GM10248 (cell line): ENCODE data around the gene NEURL1.

Experiments
- CTCF ChIA-PET: fragments of 300-600 bp; sonication (Branson Sonifier 250); formaldehyde crosslinking; extraction: SDS; loops from one replicate; lab custom pipeline; 2021; ENCODE audit warnings: antibody characterized with exemption; lab: Yijun Ruan, JAX
- POLR2A ChIA-PET: fragments of 350-650 bp; sonication (Branson Sonifier 250); formaldehyde crosslinking; extraction: SDS; loops from one replicate; lab custom pipeline; 2020; ENCODE audit warnings: antibody characterized with exemption; lab: Yijun Ruan, JAX
- DNase-seq: peaks from one replicate; pipeline ENCODE4 v3.0.0; 2012; ENCODE audit errors: extremely low spot score
- TF ChIP-seq, protein P1 (sequence below): IDR thresholded peaks from 2 replicates; pipeline ENCODE4 v1.5.1; 2012; ENCODE audit warnings: mild to moderate bottlenecking, low read depth; ENCODE audit errors: extremely low read depth, missing control alignments, control extremely low read depth

Gene NEURL1

DNA sequence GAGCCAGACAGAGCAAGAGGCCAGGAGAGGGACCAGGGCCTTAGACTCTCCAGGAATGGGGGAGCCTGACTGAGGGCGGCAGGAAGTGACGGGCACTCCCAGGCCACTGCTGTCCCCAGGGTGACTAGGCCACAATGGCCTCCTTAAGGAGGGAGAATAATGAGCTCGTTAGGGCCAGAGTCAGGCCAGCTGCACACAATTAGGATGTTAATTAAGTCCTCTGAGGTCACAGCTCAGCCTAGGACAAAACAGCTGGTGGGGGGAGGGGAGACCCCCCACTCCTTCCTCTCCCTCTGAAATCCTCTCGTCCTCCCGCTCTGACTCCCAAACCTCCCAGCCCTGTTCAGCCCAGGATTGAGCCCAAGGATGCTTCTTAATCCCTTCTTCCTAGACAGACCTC, 143.0 kb downstream of the NEURL1 start:
- CTCF ChIA-PET: interaction anchor here (1.2 to 4.9 kb wide), 5 partner anchors 12 to 72 kb away, joined by 3 to 32 read pairs (median 4); no protein-coding TSS in a partner anchor
- DNase-seq: no peak
- TF ChIP-seq, protein P1, sequence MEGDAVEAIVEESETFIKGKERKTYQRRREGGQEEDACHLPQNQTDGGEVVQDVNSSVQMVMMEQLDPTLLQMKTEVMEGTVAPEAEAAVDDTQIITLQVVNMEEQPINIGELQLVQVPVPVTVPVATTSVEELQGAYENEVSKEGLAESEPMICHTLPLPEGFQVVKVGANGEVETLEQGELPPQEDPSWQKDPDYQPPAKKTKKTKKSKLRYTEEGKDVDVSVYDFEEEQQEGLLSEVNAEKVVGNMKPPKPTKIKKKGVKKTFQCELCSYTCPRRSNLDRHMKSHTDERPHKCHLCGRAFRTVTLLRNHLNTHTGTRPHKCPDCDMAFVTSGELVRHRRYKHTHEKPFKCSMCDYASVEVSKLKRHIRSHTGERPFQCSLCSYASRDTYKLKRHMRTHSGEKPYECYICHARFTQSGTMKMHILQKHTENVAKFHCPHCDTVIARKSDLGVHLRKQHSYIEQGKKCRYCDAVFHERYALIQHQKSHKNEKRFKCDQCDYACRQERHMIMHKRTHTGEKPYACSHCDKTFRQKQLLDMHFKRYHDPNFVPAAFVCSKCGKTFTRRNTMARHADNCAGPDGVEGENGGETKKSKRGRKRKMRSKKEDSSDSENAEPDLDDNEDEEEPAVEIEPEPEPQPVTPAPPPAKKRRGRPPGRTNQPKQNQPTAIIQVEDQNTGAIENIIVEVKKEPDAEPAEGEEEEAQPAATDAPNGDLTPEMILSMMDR: no peak
- POLR2A ChIA-PET: no interaction called here

DNA sequence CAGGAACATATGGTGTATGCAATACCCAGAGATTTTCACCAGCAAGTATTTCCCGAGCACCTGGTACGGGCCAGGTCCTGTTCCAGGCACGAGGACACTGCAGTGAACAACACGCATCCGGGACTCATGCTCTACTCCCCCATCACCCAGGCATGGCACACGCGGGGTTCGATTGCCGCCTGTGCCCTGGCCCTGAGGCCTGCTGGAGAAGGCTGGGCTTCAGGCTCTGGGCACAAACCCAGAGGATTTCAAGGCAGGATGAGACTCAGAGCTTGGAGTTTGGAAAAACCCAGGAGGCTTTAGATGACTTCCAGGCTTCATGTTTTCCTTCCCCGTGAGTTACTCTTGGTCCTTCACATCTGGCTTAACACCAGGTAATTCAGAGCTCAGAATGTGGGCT, 143.5 kb downstream of the NEURL1 start:
- ChIA-PET CTCF (interaction anchor here (1.2 to 4.9 kb wide), 6 partner anchors 11 to 73 kb away, joined by 3 to 32 read pairs (median 4); no protein-coding TSS in a partner anchor), POLR2A (no interaction called here)
- TF ChIP-seq, protein P1: no peak
- no peak for DNase-seq

DNA sequence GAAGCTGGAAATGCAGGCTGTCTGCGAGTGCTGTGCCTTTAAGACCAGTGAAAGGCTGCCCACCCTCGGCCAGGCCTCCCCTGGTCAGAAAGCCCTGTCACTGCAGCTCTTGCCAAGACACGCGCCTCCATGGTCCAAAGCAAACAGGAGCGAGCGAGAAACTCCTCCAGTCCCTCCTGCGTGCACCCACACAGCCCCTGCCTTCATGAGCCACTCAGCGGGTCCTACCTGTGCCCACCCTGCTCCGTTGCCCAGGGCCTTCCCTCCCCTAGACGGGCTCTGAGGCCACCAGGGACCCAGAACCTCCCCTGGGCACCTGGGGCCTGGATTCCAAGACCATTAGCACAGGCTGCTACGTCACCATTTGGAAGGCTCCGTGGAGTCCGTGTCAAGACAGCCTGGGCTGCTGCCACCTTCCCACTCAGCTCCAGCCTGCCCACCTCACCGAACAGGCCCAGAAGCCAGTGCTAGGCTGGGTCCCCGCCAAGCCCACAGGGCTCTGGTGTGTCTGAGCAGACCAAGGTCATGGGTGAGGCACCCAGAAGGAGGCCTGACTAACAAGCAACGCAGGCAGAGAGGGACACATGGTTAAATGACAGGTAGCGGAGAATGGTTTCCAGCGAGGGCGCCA, 144.5 kb downstream of the NEURL1 start:
- no peak for DNase-seq
- CTCF ChIA-PET: interaction anchor here (1.3 to 4.9 kb wide), 4 partner anchors 10 to 48 kb away, joined by 3 to 32 read pairs (median 8); no protein-coding TSS in a partner anchor

DNA sequence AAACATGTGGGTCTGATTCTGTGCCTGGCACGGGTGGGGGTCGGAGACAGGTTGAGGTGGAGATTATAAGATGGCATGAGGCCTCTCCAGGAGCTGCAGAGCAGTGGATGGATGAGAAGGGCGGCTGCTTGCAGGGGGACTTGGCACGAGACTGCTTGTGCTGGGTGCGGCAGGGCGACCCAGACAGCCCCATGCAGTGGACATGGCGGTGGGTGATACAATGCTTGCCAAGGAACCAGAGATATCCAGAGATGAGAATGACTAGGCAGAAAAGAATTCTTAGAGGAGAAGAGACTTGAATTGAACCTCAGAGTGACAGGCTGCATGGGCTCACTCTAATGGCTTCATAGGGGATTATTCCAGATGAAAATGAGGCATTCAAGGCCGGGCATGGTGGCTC, 145.4 kb downstream of the NEURL1 start:
- no peak for DNase-seq
- POLR2A ChIA-PET: no interaction called here
- TF ChIP-seq, protein P1: no peak
- CTCF ChIA-PET: no interaction called here

More for the DNA sequence above, 144.5 kb downstream of the NEURL1 start:
- POLR2A ChIA-PET: no interaction called here
- TF ChIP-seq, protein P1: no peak

DNA sequence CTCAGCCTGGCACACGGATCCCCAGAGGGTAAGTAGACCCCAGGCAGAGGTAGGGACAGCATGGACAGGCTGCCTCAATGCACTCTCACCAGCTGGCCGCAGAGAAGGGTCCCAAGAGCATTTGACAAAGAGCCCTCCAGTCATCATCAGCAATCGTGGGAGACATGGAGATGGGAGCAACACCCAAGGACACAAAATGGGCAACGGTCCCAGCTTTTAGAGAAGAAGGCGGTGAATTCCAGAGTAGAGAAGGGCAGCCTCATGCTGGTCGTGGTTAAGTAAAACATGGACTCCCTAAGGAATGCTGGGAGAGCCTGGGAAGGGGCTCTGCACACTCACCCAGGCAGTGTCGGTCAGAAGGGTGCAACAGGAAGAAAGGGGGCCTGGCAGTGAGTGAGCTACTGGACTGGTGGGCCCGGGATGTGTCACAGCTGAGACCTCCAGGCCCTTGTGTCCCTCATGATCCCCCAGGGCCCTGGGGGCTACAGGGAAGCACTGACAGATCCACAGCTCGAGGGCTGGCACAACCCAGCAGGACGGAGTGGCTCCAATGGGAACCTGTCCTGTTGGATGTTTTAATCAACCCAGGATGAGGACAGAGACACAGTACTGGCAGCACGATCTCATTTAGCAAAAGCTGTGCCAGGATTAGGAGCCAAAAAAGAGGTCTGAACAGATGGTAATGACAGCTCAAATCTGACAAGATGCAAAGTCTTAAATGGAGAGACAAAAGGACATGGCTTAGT, 147.1 kb downstream of the NEURL1 start:
- POLR2A ChIA-PET: no interaction called here

DNA sequence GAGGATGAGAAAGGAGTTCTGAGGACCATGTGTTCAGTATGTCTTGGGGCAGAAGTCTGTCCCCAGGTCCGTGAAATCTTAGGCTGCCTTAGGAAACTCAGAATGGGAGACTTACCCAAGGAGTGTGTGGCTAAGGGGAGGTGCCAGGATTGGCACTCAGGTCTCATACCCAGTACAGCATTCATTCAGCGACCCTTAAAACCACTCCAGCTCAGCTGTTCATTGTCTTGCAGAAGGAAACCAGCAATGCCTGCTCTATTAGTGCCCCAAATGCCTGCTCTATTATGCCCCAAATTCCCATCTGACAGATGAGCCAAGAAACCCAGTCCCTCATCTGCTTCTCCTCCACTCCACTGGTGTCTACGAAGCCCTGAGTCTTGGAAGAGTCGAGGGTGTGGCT, 147.8 kb downstream of the NEURL1 start:
- POLR2A ChIA-PET: no interaction called here
- TF ChIP-seq, protein P1: no peak
- CTCF ChIA-PET: interaction anchor here (0.7 to 1.5 kb wide), 2 partner anchors 24 to 35 kb away, joined by 3 read pairs; no protein-coding TSS in a partner anchor
- DNase-seq: no peak

More for the DNA sequence above, 147.1 kb downstream of the NEURL1 start:
- CTCF ChIA-PET: interaction anchor here (0.7 to 1.5 kb wide), 2 partner anchors 23 to 35 kb away, joined by 3 read pairs; no protein-coding TSS in a partner anchor
- TF ChIP-seq, protein P1: no peak
- DNase-seq: no peak
